Fibroblast of gingiva (primary cell): ENCODE results near the gene RNF213.
"Not testable (repeated sequence)": the region's sequence is repeated elsewhere in the genome, so short reads cannot be mapped to it uniquely, and the experiment has no call there.

ENCODE experiments used
- DNase-seq: peaks from one replicate; pipeline ENCODE4 v3.0.0-alpha.2; 2011; ENCODE audit warnings: low read depth

The RNF213 gene

GRCh38 chr17:80295146-80295545 lies 34.5 kb downstream of the RNF213 start:
- DNase-seq: no peak

- no peak for DNase-seq
These were observed 34.9 kb downstream of the RNF213 start for GRCh38 chr17:80295559-80295958.

GRCh38 chr17:80296221-80296620 lies 35.6 kb downstream of the RNF213 start:
- no peak for DNase-seq

DNA sequence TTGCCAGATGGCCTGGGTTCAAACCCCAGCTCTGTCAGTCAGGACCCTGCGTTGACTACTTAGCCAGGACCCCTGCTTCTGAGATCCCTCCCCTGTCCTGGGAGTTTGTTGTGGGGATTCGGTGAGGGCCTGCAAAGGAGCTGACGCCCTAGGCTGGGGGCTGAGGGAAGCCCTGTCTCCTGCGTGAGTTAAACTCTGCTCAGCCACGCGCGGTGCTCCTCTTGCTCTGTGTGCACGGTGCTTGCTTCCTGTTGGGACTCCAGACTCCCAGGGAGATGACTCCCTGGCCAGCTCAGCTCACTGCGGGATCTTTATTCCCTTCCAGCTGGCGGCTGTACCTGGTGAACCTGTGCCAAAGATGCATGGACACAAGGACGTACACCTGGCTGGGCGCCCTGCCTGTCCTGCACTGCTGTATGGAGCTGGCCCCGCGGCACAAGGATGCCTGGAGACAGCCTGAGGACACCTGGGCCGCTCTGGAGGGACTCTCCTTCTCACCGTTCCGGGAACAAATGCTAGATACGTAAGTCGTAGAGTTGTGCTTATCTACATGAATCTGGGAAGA lies 37.4 kb downstream of the RNF213 start:
- no peak for DNase-seq

- not testable (repeated sequence) for DNase-seq
These were observed 38.9 kb downstream of the RNF213 start for GRCh38 chr17:80299350-80300100.

GRCh38 chr17:80300756-80301155 lies 40.1 kb downstream of the RNF213 start:
- not testable (repeated sequence) for DNase-seq

DNA sequence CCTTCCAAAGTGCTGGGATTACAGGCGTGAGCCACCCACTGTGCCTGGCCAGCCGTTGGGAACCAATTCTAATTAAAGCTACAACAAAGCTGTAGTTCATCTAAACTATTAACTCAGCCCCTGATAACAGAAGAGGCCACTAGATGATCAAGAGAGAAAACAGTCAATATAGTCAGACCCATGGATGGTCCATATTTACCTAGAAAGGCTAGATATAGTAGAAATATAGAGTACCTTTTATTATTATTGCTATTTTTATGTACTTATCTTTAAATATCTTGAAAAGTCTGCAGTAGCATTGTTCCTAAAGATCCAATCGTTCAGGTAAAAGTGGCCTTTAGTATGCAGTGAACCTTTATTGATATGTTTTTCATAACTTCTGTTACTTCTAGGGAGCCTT lies 43.2 kb downstream of the RNF213 start:
- no peak for DNase-seq

DNA sequence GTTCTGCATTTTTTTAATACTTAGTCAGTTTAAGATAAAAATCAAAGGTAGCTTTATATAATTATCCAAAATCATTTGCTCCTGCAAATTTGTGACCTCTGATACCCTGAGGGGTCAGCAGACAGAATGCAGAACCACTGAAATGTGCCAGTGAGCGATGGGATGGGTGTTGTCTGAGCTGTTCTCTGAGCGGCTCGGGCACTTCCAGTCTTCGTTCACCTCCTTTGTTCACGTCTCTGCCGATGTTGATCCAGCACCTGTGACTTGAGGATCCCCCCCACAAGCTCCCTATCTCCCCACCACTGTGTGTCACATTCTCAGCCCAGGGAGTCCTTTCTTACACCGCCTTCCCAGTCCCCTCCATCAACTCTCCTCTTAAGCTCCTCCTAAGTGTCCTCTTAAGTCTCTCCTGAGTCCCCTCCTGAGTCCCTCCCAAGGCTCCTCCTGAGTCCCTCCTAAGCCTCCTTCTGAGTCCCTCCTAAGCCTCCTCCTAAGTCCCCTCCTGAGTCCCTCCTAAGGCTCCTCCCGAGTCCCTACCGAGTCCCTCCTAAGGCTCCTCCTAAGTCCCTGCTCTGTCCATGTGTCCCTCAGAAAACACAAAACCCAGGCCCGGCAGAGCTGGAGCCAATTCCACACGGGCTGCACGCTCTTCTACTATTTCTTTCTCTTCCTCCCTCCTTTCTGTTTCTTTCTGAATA lies 47.5 kb downstream of the RNF213 start:
- DNase-seq: no peak

GRCh38 chr17:80308692-80309517 lies 48.3 kb downstream of the RNF213 start:
- no peak for DNase-seq

GRCh38 chr17:80311216-80311827 lies 50.7 kb downstream of the RNF213 start:
- no peak for DNase-seq

DNA sequence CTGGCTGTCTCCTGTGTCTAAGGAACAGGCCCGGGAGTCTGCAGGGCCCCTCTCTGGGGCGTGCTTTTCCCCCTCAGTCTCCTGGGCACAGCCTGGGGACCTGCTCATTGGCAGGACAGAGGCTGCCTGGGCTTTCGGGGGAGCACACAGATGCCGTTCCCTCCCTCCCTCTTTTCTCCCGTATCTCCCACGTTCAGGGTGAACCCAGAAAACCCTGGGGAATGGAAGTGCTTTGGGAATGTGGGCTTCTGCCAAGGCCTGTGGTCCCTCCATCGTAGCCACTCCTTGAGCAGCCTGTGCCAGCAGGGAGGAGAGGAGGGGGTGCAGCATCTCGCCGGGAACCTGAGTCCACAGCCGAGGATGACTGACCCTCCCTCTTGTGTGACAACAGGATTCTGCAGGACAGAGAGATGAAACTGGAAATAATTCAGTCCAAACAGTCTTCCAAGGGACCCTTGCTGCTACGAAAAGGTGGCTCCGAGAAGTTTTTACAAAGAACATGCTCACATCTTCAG lies 52.0 kb downstream of the RNF213 start:
- no peak for DNase-seq

DNA sequence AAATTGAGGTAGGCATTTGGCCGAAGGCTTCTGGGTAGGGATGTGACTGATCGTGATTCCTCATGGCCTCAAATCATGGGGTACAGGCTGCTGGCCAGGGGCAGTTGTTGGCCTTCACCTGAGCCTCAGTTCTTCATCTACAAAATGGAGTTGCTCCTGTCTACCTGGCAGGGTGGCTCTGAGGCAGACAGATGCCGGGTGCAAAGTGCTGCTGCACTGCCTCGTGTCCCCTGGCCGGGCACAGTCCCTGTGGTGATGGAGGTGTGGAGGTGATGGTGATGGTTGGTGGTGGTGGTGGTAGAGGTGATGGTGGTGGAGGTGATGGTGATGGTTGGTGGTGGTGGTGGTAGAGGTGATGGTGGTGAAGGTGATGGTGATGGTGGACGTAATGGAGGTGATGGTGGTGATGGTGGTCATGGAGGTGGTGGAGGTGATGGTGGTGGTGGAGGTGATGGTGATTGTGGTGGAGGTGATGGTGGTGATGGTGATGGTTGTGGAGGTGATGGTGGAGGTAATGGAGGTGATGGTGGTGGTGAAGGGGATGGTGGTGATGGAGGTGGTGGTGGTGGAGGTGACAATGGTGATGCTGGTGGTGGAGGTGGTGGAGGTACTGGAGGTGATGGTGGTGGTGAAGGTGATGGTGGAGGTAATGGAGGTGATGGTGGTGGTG lies 52.6 kb downstream of the RNF213 start:
- no peak for DNase-seq

DNA sequence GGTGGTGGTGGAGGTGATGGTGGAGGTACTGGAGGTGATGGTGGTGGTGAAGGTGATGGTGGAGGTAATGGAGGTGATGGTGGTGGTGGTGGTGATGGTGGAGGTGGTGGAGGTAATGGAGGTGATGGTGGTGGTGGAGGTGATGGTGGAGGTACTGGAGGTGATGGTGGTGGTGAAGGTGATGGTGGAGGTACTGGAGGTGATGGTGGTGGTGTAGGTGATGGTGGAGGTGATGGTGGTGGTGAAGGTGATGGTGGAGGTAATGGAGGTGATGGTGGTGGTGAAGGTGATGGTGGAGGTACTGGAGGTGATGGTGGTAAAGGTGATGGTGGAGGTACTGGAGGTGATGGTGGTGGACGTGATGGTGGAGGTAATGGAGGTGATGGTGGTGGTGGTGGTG lies 53.3 kb downstream of the RNF213 start:
- not testable (repeated sequence) for DNase-seq

GRCh38 chr17:80315517-80316182 lies 55.0 kb downstream of the RNF213 start:
- no peak for DNase-seq

GRCh38 chr17:80316431-80316830 lies 55.8 kb downstream of the RNF213 start:
- no peak for DNase-seq

DNA sequence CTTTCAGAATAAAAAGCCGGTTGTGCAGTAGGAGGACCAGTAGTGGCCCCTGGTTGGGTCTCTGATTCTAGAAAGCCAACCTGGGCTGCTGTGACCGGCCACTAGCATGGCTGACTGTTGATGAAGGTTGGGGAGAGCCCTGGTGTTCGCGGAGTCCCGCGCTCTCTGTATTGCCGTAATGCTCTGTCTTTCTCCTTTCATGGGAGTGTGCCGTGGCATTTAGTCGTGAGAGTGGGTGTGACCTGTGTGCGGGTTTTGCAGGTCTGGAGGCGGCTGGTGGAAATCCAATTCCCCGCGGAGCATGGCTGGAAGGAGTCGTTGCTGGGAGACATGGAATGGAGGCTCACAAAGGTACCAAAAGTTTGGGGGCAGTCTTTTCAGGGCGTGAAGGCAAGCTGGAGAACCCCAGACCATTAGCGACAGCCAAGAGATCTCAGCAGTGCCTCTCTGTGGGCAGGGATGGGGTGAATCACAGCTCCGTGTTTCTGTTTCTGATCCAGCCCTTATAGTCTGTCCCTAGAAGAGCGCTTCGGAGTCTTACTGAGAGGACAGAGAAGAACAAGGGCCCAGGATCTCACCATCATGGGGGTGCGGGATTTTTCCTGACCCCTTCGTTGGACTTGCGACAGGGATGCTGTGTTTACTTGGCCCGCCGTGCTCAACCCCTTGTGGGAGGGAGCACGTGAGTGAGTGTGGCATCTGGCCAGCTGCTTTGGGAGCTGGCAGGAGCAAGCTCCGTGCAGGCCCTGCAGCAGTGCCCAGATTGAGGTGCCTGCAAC lies 56.5 kb downstream of the RNF213 start:
- no peak for DNase-seq

- no peak for DNase-seq
These were observed 57.0 kb downstream of the RNF213 start for GRCh38 chr17:80317706-80317980.

- DNase-seq: no peak
These were observed 57.5 kb downstream of the RNF213 start for GRCh38 chr17:80318166-80318565.

DNA sequence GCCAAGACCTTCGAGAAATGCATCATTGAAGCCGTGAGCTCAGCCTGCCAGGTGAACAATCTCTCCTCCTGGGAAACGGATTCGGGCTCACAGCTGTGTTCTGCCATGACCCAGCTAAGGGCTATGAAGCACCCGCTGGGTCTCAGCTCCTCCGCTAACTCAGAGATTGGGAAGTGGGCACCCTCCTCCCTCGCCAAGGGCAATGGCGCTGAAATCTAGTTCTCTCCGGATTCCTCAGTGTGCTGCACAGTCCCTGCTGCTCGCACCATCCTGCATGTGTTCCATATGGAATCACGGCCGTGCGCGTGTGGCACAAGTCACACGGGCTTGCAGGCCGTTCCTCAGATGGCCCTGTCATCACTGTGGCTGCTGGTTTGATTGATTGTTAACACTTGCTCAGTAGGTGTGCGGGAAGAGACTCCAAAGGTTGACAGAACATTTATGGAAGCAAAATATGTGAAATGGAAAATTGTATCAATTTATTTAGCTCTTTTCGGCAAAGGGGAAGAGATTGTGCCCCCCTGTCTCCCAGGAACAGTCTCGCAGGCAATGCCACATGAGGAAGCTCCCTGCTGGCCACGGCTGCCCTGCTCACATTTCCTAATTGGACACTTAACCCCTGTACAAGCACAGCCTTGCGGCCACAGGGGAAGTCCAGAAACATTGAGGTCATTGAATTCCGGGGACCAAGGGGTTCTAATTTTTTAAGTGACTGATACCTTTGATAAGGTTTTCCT lies 58.8 kb downstream of the RNF213 start:
- no peak for DNase-seq

GRCh38 chr17:80319999-80320344 lies 59.3 kb downstream of the RNF213 start:
- DNase-seq: no peak
